GM10266 (cell line): Measurements from ENCODE around the gene RANBP10.

Source experiments
- DNase-seq: peaks from one replicate; pipeline ENCODE4 v3.0.0; 2012; ENCODE audit errors: extremely low spot score
- CTCF ChIP-seq: IDR thresholded peaks from 2 replicates; pipeline ENCODE4 v1.5.1; 2012; ENCODE audit warnings: mild to moderate bottlenecking, low read depth; ENCODE audit not compliant: control insufficient read depth, insufficient read depth; ENCODE audit errors: missing control alignments

The RANBP10 gene

GRCh38 chr16:67678354-67679023 is 127.9 kb downstream of the RANBP10 start:
- no peak for DNase-seq

GRCh38 chr16:67677712-67678111 is 128.6 kb downstream of the RANBP10 start:
- no peak for DNase-seq
- TF ChIP-seq CTCF = no peak

More at GRCh38 chr16:67678354-67679023, 127.9 kb downstream of the RANBP10 start:
- no peak for TF ChIP-seq CTCF

- DNase-seq = no peak
- TF ChIP-seq CTCF = no peak
Observed at GRCh38 chr16:67676939-67677338, 129.4 kb downstream of the RANBP10 start.

GRCh38 chr16:67676516-67676915 is 129.8 kb downstream of the RANBP10 start:
- no peak for DNase-seq

GRCh38 chr16:67675999-67676398 is 130.4 kb downstream of the RANBP10 start:
- no peak for TF ChIP-seq CTCF
- DNase-seq = no peak

More at GRCh38 chr16:67676516-67676915, 129.8 kb downstream of the RANBP10 start:
- TF ChIP-seq CTCF = no peak

GRCh38 chr16:67675579-67675935 is 130.8 kb downstream of the RANBP10 start:
- TF ChIP-seq CTCF = no peak
- DNase-seq = no peak

- DNase-seq = no peak
- no peak for TF ChIP-seq CTCF
Observed at GRCh38 chr16:67674851-67675578, 131.3 kb downstream of the RANBP10 start.
